Tibial nerve (tissue), 3 donors: ENCODE measurements around the gene BAIAP2.

ENCODE experiments used
- CTCF ChIP-seq, 5 experiments: fragments of 200-600 bp in 3 of 5; fragments of 450-650 bp in 2 of 5; sonication (generic) in 3 of 5; IDR thresholded peaks; one replicate each; pipeline ENCODE4 v1.5.1; 2016 to 2019; ENCODE audit warnings: antibody characterized with exemption in 5 of 5, mild to moderate bottlenecking in 3 of 5, moderate library complexity in 2 of 5
- POLR2A ChIP-seq, 2 donors: fragments of 450-650 bp; IDR thresholded peaks; one replicate each; pipeline ENCODE4 v1.6.1; 2017; ENCODE audit warnings: antibody characterized with exemption in 2 of 2, mild to moderate bottlenecking in 2 of 2, moderate library complexity in 2 of 2

GRCh38 chr17:80992948-80993624 is 41.9 kb upstream of the BAIAP2 start:
- TF ChIP-seq POLR2A (IDR thresholded peaks at IDR 0.05) = no peak
- no peak for TF ChIP-seq CTCF (IDR thresholded peaks at IDR 0.05)
